Right atrium auricular region (tissue), 2 donors: ENCODE measurements around the gene PIGO. TPM values are rescaled to one million over a fixed set of nuclear protein-coding genes. Genes with fewer than 3 reads are reported as not detected.

ENCODE experiments used
- DNase-seq: peaks from one replicate; pipeline ENCODE4 v3.0.0-alpha.2; 2019; ENCODE audit warnings: low spot score
- H3K27ac ChIP-seq, 2 donors: fragments of 200-600 bp; sonication (generic); 1 replicate in 1 of 2; 2 replicates in 1 of 2; pipeline ENCODE4 v1.5.1; 2016 to 2019
- H3K27me3 ChIP-seq, 2 donors: fragments of 200-600 bp; sonication (generic); one replicate each; pipeline versions ENCODE4 v1.5.1 to v1.6.0; 2017 to 2019
- H3K36me3 ChIP-seq: fragments of 200-600 bp; sonication (generic); one replicate; pipeline ENCODE4 v1.5.1; 2016
- H3K4me1 ChIP-seq, 2 donors: fragments of 200-600 bp; sonication (generic); one replicate each; pipeline versions ENCODE4 v1.5.1 to v1.6.0; 2017 to 2019
- H3K4me3 ChIP-seq, 2 donors: fragments of 200-600 bp; sonication (generic); 1 replicate in 1 of 2; 2 replicates in 1 of 2; pipeline ENCODE4 v1.5.1; 2017 to 2019; ENCODE audit warnings: mild to moderate bottlenecking in 1 of 2, moderate library complexity in 1 of 2
- H3K9me3 ChIP-seq, 2 donors: fragments of 200-600 bp; sonication (generic); one replicate each; pipeline ENCODE4 v1.5.1; 2019
- CTCF ChIP-seq, 2 donors: fragments of 200-600 bp; sonication (generic); IDR thresholded peaks; one replicate each; pipeline ENCODE4 v1.5.1; 2019; ENCODE audit warnings: antibody characterized with exemption in 2 of 2
- total RNA-seq, 2 donors: library from RNA; depleted of rRNA; stranded (reverse); fragments of >200 nt; gene quantifications; one replicate each; pipeline ENCODE4 v1.1.0, GENCODE V29; 2016

PIGO gene
- total RNA-seq, 2 donors from 2014 or later: 9.0 to 12.3 TPM

GRCh38 chr9:35108461-35108860, 12.1 kb upstream of the PIGO start:
- Histone ChIP-seq H3K4me1 (peaks cover 0 to 44% of the 10 kb centered on the region in 2 donors), H3K4me3 (no peak overlapping the region), H3K27ac (no peak overlapping the region), H3K27me3 (no peaks in the 10 kb centered on the region), H3K36me3 (peaks cover 43% of the 10 kb centered on the region), H3K9me3 (no peaks in the 10 kb centered on the region)
- DNase-seq: no peak
- TF ChIP-seq CTCF (IDR thresholded peaks at IDR 0.05): no peak

GRCh38 chr9:35107297-35108290, 11.2 kb upstream of the PIGO start:
- Histone ChIP-seq H3K27me3 (no peaks in the 10 kb centered on the region), H3K4me1 (peaks cover 0 to 39% of the 10 kb centered on the region in 2 donors), H3K9me3 (no peaks in the 10 kb centered on the region), H3K27ac (no peak overlapping the region), H3K36me3 (peaks cover 43% of the 10 kb centered on the region), H3K4me3 (no peak overlapping the region)
- no peak for TF ChIP-seq CTCF (IDR thresholded peaks at IDR 0.05)
- no peak for DNase-seq

- H3K36me3 ChIP-seq: peaks cover 47% of the 10 kb centered on the region
- H3K27me3 ChIP-seq: no peaks in the 10 kb centered on the region
- no peak overlapping the region for H3K27ac ChIP-seq
- H3K4me3 ChIP-seq: no peak overlapping the region
- DNase-seq: no peak
- no peaks in the 10 kb centered on the region for H3K9me3 ChIP-seq
- peaks cover 0 to 42% of the 10 kb centered on the region in 2 donors for H3K4me1 ChIP-seq
- no peak for TF ChIP-seq CTCF (IDR thresholded peaks at IDR 0.05)
Observed at GRCh38 chr9:35106343-35106730, 9.9 kb upstream of the PIGO start.

- Histone ChIP-seq H3K27me3 (no peaks in the 10 kb centered on the region), H3K36me3 (peaks cover 53% of the 10 kb centered on the region), H3K27ac (no peak overlapping the region), H3K4me1 (peaks cover 0 to 42% of the 10 kb centered on the region in 2 donors), H3K9me3 (no peaks in the 10 kb centered on the region), H3K4me3 (no peak overlapping the region)
- DNase-seq: no peak
- TF ChIP-seq CTCF (IDR thresholded peaks at IDR 0.05): no peak
Observed at GRCh38 chr9:35105571-35106342, 9.4 kb upstream of the PIGO start.

- no peak for TF ChIP-seq CTCF (IDR thresholded peaks at IDR 0.05)
- no peaks in the 10 kb centered on the region for H3K9me3 ChIP-seq
- peaks cover 0 to 36% of the 10 kb centered on the region in 2 donors for H3K4me1 ChIP-seq
- H3K27me3 ChIP-seq: no peaks in the 10 kb centered on the region
- H3K27ac ChIP-seq: no peak overlapping the region
- peaks cover 59% of the 10 kb centered on the region for H3K36me3 ChIP-seq
- no peak for DNase-seq
- no peak overlapping the region for H3K4me3 ChIP-seq
Observed at GRCh38 chr9:35105126-35105525, 8.7 kb upstream of the PIGO start.
